Keratinocyte (primary cell): Measurements from ENCODE around the gene U2SURP. TPM values are rescaled to one million over a fixed set of nuclear protein-coding genes. Genes with fewer than 3 reads are reported as not detected.

Source experiments
- DNase-seq: peaks from one replicate; pipeline ENCODE4 v3.0.0-alpha.2; 2011; ENCODE audit warnings: low read depth, missing footprints, low spot score
- FAIRE-seq: peaks from 2 replicates; lab custom pipeline; 2011; peaks lifted over from hg19 to GRCh38; lab: Jason Lieb, UNC
- H2AFZ ChIP-seq: 2 replicates; pipeline ENCODE4 v1.6.0; 2012; ENCODE audit warnings: low read length, control low read depth, inconsistent platforms; ENCODE audit not compliant: control insufficient read depth
- H3K27ac ChIP-seq: 2 replicates; pipeline ENCODE4 v1.5.1; 2011; ENCODE audit warnings: low read length; ENCODE audit not compliant: control insufficient read depth, insufficient read depth
- H3K27me3 ChIP-seq: 3 replicates; pipeline ENCODE4 v1.6.0; 2011; ENCODE audit warnings: low read length; ENCODE audit not compliant: control insufficient read depth, insufficient read depth; ENCODE audit errors: extremely low read depth
- H3K36me3 ChIP-seq, 2 experiments: 2 replicates in 1 of 2; 3 replicates in 1 of 2; pipeline ENCODE4 v1.5.1; 2011; ENCODE audit warnings: low read length in 2 of 2, mild to moderate bottlenecking in 1 of 2; ENCODE audit not compliant: control insufficient read depth in 2 of 2, insufficient read depth in 2 of 2; ENCODE audit errors: extremely low read depth in 1 of 2
- H3K4me1 ChIP-seq: 3 replicates; pipeline ENCODE4 v1.5.1; 2011; ENCODE audit warnings: low read length; ENCODE audit not compliant: control insufficient read depth, insufficient read depth; ENCODE audit errors: extremely low read depth
- H3K4me2 ChIP-seq: 3 replicates; pipeline ENCODE4 v1.6.0; 2011; ENCODE audit warnings: low read depth, low read length; ENCODE audit not compliant: control insufficient read depth, insufficient read depth; ENCODE audit errors: extremely low read depth
- H3K4me3 ChIP-seq, 3 experiments: fragments of 200-600 bp in 1 of 3; sonication (generic) in 1 of 3; 2 replicates in 2 of 3; 3 replicates in 1 of 3; pipeline ENCODE4 v1.5.1; 2011 to 2016; ENCODE audit warnings: low read length in 3 of 3, mild to moderate bottlenecking in 3 of 3, control low read depth in 2 of 3, inconsistent platforms in 1 of 3, low read depth in 1 of 3, mixed read lengths in 1 of 3, mixed run types in 1 of 3, moderate library complexity in 1 of 3; ENCODE audit not compliant: control insufficient read depth in 2 of 3, insufficient read depth in 2 of 3; ENCODE audit errors: extremely low read depth in 1 of 3
- H3K79me2 ChIP-seq: 2 replicates; pipeline ENCODE4 v1.6.0; 2012; ENCODE audit warnings: low read length; ENCODE audit not compliant: control insufficient read depth, insufficient read depth
- H3K9ac ChIP-seq: 3 replicates; pipeline ENCODE4 v1.6.0; 2011; ENCODE audit warnings: low read length; ENCODE audit not compliant: control insufficient read depth, insufficient read depth; ENCODE audit errors: extremely low read depth
- H3K9me1 ChIP-seq: 3 replicates; pipeline ENCODE4 v1.6.0; 2011; ENCODE audit warnings: low read length; ENCODE audit not compliant: control insufficient read depth, insufficient read depth; ENCODE audit errors: extremely low read depth
- H3K9me3 ChIP-seq: 2 replicates; pipeline ENCODE4 v1.5.1; 2012; ENCODE audit warnings: low read depth, low read length; ENCODE audit not compliant: control insufficient read depth
- H4K20me1 ChIP-seq: 3 replicates; pipeline ENCODE4 v1.6.0; 2011; ENCODE audit warnings: low read length; ENCODE audit not compliant: control insufficient read depth, insufficient read depth; ENCODE audit errors: extremely low read depth
- CTCF ChIP-seq, 3 experiments: IDR thresholded peaks in 1 of 3; conservative IDR thresholded peaks in 1 of 3; optimal IDR thresholded peaks in 1 of 3; 2 replicates in 2 of 3; 3 replicates in 1 of 3; pipeline versions ENCODE3 to v1.5.1; 2011; ENCODE audit warnings: low read length in 3 of 3, mild to moderate bottlenecking in 3 of 3, moderate library complexity in 2 of 3, control low read depth in 1 of 3, inconsistent platforms in 1 of 3; ENCODE audit not compliant: insufficient read depth in 2 of 3; ENCODE audit errors: extremely low read depth in 1 of 3
- EZH2 ChIP-seq: IDR thresholded peaks from one replicate; pipeline ENCODE4 v1.6.1; 2012; ENCODE audit warnings: inconsistent platforms, mild to moderate bottlenecking, low read length, moderate library complexity
- dilution Hi-C: fragments of 300-500 bp; cut with MboI; formaldehyde crosslinking; loops from one replicate; pipeline ENCODE4 v1.7.0; 2020; ENCODE audit warnings: low sequenced_read_pairs; ENCODE audit not compliant: extremely low pct_ligation_motif_present
- polyA plus RNA-seq, 5 experiments: library from polyadenylated mRNA; depleted of rRNA in 3 of 5; stranded (reverse) in 3 of 5; stranded (forward) in 1 of 5; unstranded in 1 of 5; fragments of >200 nt; gene quantifications; 1 replicate in 1 of 5; 2 replicates in 3 of 5; 3 replicates in 1 of 5; pipeline versions ENCODE4 v1.2.1 to v1.2.3, GENCODE V29; 2011 to 2012; ENCODE audit warnings: missing spikeins in 2 of 5, low read depth in 1 of 5, low replicate concordance in 1 of 5

U2SURP gene
- polyA plus RNA-seq, 1 donor (not counting 4 experiments of a cell fraction or from before 2014, with no cell fraction given), result 75.9 TPM

- H3K27me3 ChIP-seq, result no peaks in the 10 kb centered on the region
- no peak overlapping the region for H3K4me2 ChIP-seq
- H3K9ac ChIP-seq, result no peak overlapping the region
- no peak overlapping the region for H3K27ac ChIP-seq
- no peaks in the 10 kb centered on the region for H3K36me3 ChIP-seq
- H3K4me3 ChIP-seq, result no peak overlapping the region
- DNase-seq (no peak), FAIRE-seq (peak; percentile 95)
- H3K9me3 ChIP-seq, result no peaks in the 10 kb centered on the region
- H3K9me1 ChIP-seq, result no peaks in the 10 kb centered on the region
- H2AFZ ChIP-seq, result no peak overlapping the region
- H3K79me2 ChIP-seq, result no peaks in the 10 kb centered on the region
- H4K20me1 ChIP-seq, result no peaks in the 10 kb centered on the region
- TF ChIP-seq EZH2 (no peak), CTCF (optimal IDR thresholded peaks at IDR 0.05 in 1 of 3, IDR thresholded peaks at IDR 0.05 in 1 of 3, conservative IDR thresholded peaks at IDR 0.05 in 1 of 3; ENCODE audit: extremely low read depth in 1 of 3, insufficient read depth in 2 of 3, low read length in 3 of 3) (no peak)
- peaks cover 9% of the 10 kb centered on the region for H3K4me1 ChIP-seq
- dilution Hi-C loops, result no loop called here
Measured at GRCh38 chr3:142976621-142977398, 24.6 kb upstream of the U2SURP start.

GRCh38 chr3:142977399-142977728 lies 24.0 kb upstream of the U2SURP start:
- dilution Hi-C loops, result no loop called here
- Histone ChIP-seq H3K27ac (no peak overlapping the region), H3K9ac (no peak overlapping the region), H3K4me2 (no peak overlapping the region), H2AFZ (no peak overlapping the region), H3K27me3 (no peaks in the 10 kb centered on the region), H3K4me1 (peaks cover 9% of the 10 kb centered on the region), H3K9me3 (no peaks in the 10 kb centered on the region), H4K20me1 (no peaks in the 10 kb centered on the region), H3K4me3 (no peak overlapping the region), H3K79me2 (no peaks in the 10 kb centered on the region), H3K9me1 (no peaks in the 10 kb centered on the region), H3K36me3 (no peaks in the 10 kb centered on the region)
- DNase-seq, result no peak
- no peak for FAIRE-seq
- TF ChIP-seq CTCF (optimal IDR thresholded peaks at IDR 0.05 in 1 of 3, IDR thresholded peaks at IDR 0.05 in 1 of 3, conservative IDR thresholded peaks at IDR 0.05 in 1 of 3; ENCODE audit: extremely low read depth in 1 of 3, insufficient read depth in 2 of 3, low read length in 3 of 3), result no peak
- no peak for TF ChIP-seq EZH2
